ENCODE data around the gene FBLN7. TPM values are rescaled to one million over a fixed set of nuclear protein-coding genes. Genes with fewer than 3 reads are reported as not detected.

Gene FBLN7
- polyA plus RNA-seq, 3 donors: 0.04 TPM; not detected in 2

DNA sequence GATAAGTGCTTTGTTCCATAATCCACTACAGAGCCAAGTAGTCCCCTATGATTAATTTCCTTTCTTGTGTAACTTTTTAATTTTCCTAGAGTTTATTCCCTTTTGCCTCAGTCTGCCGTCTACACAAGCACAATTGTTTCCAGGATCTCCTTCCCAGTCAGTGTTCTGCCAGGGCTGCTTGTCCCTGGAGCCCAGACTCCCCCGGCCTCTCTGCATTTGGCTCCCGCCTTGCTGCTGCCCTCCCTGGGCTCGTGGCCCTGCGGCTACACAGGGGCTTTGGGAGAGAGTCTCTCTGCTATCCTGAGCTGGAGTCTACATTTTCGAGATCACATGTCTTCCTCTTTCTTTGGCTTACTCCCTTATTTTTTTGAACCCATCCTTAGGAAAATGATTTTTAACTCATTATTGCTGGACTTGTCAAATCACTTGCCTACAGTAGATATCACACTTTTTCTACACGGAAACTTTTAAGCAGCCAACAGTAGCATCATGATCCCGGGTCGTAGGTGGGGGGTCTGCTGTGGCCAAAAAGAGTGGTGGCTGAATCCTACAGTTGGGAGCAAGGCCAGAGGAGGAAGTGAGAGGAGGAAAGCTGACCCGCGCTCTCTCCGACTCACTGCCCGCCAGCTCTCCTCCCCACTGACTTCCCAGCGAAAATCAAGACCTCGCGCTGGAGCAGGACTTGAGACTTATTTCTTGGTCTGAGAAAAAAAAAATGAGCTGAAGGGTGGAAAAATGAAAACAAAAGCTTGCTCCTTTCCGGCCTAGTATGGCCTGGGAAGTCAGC, 9.4 kb downstream of the FBLN7 start:
- 93% methylated on average over 6 of the region's 17 CpGs for WGBS (ENCODE audit: insufficient coverage)
- Mint-ChIP-seq H3K4me1 (no peaks in the 10 kb centered on the region), H3K36me3 (no peaks in the 10 kb centered on the region)

DNA sequence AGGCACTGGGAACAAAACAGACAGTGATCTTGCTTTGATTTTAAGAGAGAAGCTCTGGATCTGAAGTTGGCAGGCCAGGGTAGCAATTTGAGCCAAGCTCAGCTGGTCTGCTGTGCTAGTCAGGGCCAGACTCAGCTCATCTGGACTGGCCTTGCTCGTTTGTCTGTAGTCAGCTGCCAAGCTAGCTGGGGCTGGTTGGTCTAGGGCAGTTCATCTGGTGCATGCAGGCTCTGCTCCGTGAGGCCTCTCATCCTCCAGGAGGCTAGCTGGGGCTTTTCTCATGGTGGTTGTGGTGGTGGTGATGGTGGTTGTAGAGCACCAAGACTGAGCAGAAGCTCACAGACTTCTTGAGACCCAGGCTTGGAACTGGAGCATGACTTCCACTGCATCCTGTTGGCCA, 10.3 kb downstream of the FBLN7 start:
- Mint-ChIP-seq H3K4me3 (no peak overlapping the region), H3K4me1 (no peaks in the 10 kb centered on the region), H3K27ac (no peak overlapping the region), H3K36me3 (no peaks in the 10 kb centered on the region), H3K27me3 (ENCODE audit: low read depth in 3 of 3) (peaks cover 11 to 12% (median 12%) of the 10 kb centered on the region in 3 donors), H3K9me3 (peaks cover 0 to 5% (median 0%) of the 10 kb centered on the region in 7 donors)
- TF ChIP-seq, protein P1, sequence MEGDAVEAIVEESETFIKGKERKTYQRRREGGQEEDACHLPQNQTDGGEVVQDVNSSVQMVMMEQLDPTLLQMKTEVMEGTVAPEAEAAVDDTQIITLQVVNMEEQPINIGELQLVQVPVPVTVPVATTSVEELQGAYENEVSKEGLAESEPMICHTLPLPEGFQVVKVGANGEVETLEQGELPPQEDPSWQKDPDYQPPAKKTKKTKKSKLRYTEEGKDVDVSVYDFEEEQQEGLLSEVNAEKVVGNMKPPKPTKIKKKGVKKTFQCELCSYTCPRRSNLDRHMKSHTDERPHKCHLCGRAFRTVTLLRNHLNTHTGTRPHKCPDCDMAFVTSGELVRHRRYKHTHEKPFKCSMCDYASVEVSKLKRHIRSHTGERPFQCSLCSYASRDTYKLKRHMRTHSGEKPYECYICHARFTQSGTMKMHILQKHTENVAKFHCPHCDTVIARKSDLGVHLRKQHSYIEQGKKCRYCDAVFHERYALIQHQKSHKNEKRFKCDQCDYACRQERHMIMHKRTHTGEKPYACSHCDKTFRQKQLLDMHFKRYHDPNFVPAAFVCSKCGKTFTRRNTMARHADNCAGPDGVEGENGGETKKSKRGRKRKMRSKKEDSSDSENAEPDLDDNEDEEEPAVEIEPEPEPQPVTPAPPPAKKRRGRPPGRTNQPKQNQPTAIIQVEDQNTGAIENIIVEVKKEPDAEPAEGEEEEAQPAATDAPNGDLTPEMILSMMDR (IDR thresholded peaks at IDR 0.05): no peak
- Histone ChIP-seq H3K36me3 (replicated peaks in 1 of 2; ENCODE audit: control insufficient read depth in 1 of 2, insufficient read depth in 2 of 2, low read length in 2 of 2) (no peaks in the 10 kb centered on the region), H4K20me1 (ENCODE audit: insufficient read depth, low read length) (no peaks in the 10 kb centered on the region), H3K4me3 (replicated peaks in 1 of 3; ENCODE audit: low read depth in 2 of 3, low read length in 3 of 3) (no peak overlapping the region), H3K27ac (ENCODE audit: low read depth in 1 of 2, low read length in 2 of 2) (no peak overlapping the region), H3K27me3 (ENCODE audit: control insufficient read depth in 2 of 2, insufficient read depth in 2 of 2, low read length in 2 of 2) (no peaks in the 10 kb centered on the region), H3K79me2 (ENCODE audit: insufficient read depth, low read length) (no peaks in the 10 kb centered on the region), H3K4me2 (replicated peaks; ENCODE audit: extremely low read depth, low read length, poor library complexity, severe bottlenecking) (no peak overlapping the region), H3K9ac (ENCODE audit: insufficient read depth, low read length, poor library complexity, severe bottlenecking) (no peak overlapping the region), H3K4me1 (ENCODE audit: control insufficient read depth in 1 of 2, insufficient read depth in 2 of 2, low read length in 2 of 2) (no peaks in the 10 kb centered on the region), H3K9me3 (replicated peaks in 1 of 2; ENCODE audit: control insufficient read depth in 1 of 2, insufficient read depth in 1 of 2, low read length in 2 of 2) (no peaks in the 10 kb centered on the region), H2AFZ (ENCODE audit: insufficient read depth, low read depth, low read length, poor library complexity, severe bottlenecking) (no peak overlapping the region)
- WGBS (ENCODE audit: insufficient coverage): 83% methylated on average over 2 of the region's 2 CpGs
- intact Hi-C loops (cut with micrococcal nuclease): no loop called here
- no peak for DNase-seq

More for the DNA sequence above, 9.4 kb downstream of the FBLN7 start:
- H3K4me1 ChIP-seq (ENCODE audit: control insufficient read depth in 1 of 2, insufficient read depth in 2 of 2, low read length in 2 of 2): no peaks in the 10 kb centered on the region
- H3K27me3 ChIP-seq (ENCODE audit: control insufficient read depth in 2 of 2, insufficient read depth in 2 of 2, low read length in 2 of 2): no peaks in the 10 kb centered on the region
- H3K79me2 ChIP-seq (ENCODE audit: insufficient read depth, low read length): no peaks in the 10 kb centered on the region
- Mint-ChIP-seq H3K27me3 (ENCODE audit: low read depth in 3 of 3) (peaks cover 14 to 17% (median 15%) of the 10 kb centered on the region in 3 donors), H3K9me3 (peaks cover 0 to 5% (median 0%) of the 10 kb centered on the region in 7 donors), H3K27ac (no peak overlapping the region), H3K4me3 (no peak overlapping the region)
- H3K36me3 ChIP-seq (replicated peaks in 1 of 2; ENCODE audit: control insufficient read depth in 1 of 2, insufficient read depth in 2 of 2, low read length in 2 of 2): no peaks in the 10 kb centered on the region
- H2AFZ ChIP-seq (ENCODE audit: insufficient read depth, low read depth, low read length, poor library complexity, severe bottlenecking): no peak overlapping the region
- H3K4me3 ChIP-seq (replicated peaks in 1 of 3; ENCODE audit: low read depth in 2 of 3, low read length in 3 of 3): no peak overlapping the region
- H3K9me3 ChIP-seq (replicated peaks in 1 of 2; ENCODE audit: control insufficient read depth in 1 of 2, insufficient read depth in 1 of 2, low read length in 2 of 2): no peaks in the 10 kb centered on the region
- H3K4me2 ChIP-seq (replicated peaks; ENCODE audit: extremely low read depth, low read length, poor library complexity, severe bottlenecking): no peak overlapping the region
- TF ChIP-seq, protein P1 (IDR thresholded peaks at IDR 0.05): no peak
- H3K27ac ChIP-seq (ENCODE audit: low read depth in 1 of 2, low read length in 2 of 2): no peak overlapping the region
- no peaks in the 10 kb centered on the region for H4K20me1 ChIP-seq (ENCODE audit: insufficient read depth, low read length)
- no peak overlapping the region for H3K9ac ChIP-seq (ENCODE audit: insufficient read depth, low read length, poor library complexity, severe bottlenecking)
- DNase-seq: no peak
- intact Hi-C loops (cut with micrococcal nuclease): no loop called here

All from CD14-positive monocyte (primary cell).